ENCODE results near the gene DARS2. TPM values are rescaled to one million over a fixed set of nuclear protein-coding genes. Genes with fewer than 3 reads are reported as not detected.

DARS2 gene
- total RNA-seq, 4 donors from 2014 or later: 4.3 to 8.9 (median 8.2) TPM

DNA sequence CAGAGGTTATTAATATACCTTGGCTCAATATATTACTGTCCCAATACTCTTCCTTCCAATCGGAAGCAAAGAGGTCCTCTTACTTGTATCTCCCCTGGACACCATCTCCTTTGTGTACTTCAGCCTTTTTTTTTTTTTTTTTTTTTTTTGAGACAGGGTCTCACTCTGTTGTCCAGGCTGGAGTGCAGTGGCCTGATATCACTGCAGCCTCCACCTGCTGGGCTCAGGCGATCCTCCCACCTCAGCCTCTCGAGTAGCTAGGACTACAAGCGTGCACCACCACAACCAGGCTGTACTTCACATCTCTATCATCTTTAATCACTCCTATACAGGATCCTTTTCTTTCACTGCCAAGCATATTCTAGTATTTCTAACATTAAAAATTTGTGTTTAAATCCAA lies 2.8 kb upstream of the DARS2 start:
- TF ChIP-seq, protein P1, sequence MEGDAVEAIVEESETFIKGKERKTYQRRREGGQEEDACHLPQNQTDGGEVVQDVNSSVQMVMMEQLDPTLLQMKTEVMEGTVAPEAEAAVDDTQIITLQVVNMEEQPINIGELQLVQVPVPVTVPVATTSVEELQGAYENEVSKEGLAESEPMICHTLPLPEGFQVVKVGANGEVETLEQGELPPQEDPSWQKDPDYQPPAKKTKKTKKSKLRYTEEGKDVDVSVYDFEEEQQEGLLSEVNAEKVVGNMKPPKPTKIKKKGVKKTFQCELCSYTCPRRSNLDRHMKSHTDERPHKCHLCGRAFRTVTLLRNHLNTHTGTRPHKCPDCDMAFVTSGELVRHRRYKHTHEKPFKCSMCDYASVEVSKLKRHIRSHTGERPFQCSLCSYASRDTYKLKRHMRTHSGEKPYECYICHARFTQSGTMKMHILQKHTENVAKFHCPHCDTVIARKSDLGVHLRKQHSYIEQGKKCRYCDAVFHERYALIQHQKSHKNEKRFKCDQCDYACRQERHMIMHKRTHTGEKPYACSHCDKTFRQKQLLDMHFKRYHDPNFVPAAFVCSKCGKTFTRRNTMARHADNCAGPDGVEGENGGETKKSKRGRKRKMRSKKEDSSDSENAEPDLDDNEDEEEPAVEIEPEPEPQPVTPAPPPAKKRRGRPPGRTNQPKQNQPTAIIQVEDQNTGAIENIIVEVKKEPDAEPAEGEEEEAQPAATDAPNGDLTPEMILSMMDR (IDR thresholded peaks at IDR 0.05 in 4 of 5, conservative IDR thresholded peaks at IDR 0.05 in 1 of 5): no peak
- TF ChIP-seq POLR2A (IDR thresholded peaks at IDR 0.05): no peak
- H3K27me3 ChIP-seq: no peaks in the 10 kb centered on the region
- H3K4me3 ChIP-seq: no peak overlapping the region
- H3K27ac ChIP-seq: no peak overlapping the region
- peaks cover 13% of the 10 kb centered on the region in 2 donors for H3K4me1 ChIP-seq
- in situ Hi-C loops (cut with MboI; ENCODE audit: low sequenced_read_pairs in 4 of 4): loop anchor here in 2 of 4 donors (5.0 to 25.0 kb wide), 3 partner anchors 384 to 1084 kb away; no protein-coding TSS in a partner anchor
- no peaks in the 10 kb centered on the region for H3K36me3 ChIP-seq
- DNase-seq: no peak
- H3K9me3 ChIP-seq: no peaks in the 10 kb centered on the region
- ATAC-seq: no peak
- intact Hi-C loops (cut with DNase I; ENCODE audit: low total_unique reads): loop anchor here (10.0 kb wide), 1 partner anchor 1173 kb away; the partner anchor contains the start of gene CACYBP

DNA sequence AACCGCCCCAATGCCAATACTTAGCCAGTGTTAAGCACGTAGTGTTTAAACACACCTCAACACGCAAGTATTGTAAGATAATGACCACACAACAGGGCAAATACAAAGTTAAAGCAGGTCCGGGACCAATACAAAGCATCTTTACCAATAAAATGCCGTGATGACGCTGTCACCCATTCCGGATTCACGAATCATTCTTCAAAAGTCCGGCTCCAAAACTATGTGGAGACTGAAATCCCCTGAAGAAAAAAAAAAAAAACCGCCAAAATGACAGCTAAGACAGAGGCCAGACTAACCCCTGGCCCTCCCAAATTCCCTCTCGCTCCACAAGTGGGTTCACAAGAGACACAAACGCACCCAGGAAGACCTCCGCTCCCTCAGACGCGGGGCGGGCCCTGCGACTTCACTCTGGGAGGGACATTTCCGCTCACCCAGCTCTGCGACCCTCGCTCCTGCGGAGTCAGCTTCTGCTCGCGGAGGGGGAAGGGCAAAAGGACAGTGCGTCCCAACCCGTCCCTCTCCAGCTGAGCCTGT lies 625 bp upstream of the DARS2 start:
- Histone ChIP-seq H3K9me3 (no peaks in the 10 kb centered on the region), H3K36me3 (no peaks in the 10 kb centered on the region), H3K27ac (peak overlapping the region; percentile 95 to 99 (median 96)), H3K4me3 (peak overlapping the region; percentile 69 to 94 (median 76)), H3K4me1 (peaks cover 13% of the 10 kb centered on the region in 2 donors), H3K27me3 (no peaks in the 10 kb centered on the region)
- no peak for DNase-seq
- intact Hi-C loops (cut with DNase I; ENCODE audit: low total_unique reads) (loop anchor here (1.0 to 10.0 kb wide), 6 partner anchors 109 to 1171 kb away; partner anchors contain the start of genes CACYBP, RABGAP1L and RC3H1), in situ Hi-C loops (cut with MboI; ENCODE audit: low sequenced_read_pairs in 4 of 4) (loop anchor here in 2 of 4 donors (5.0 to 25.0 kb wide), 3 partner anchors 387 to 1087 kb away; no protein-coding TSS in a partner anchor)
- TF ChIP-seq POLR2A (IDR thresholded peaks at IDR 0.05): no peak
- TF ChIP-seq, protein P1 (IDR thresholded peaks at IDR 0.05 in 4 of 5, conservative IDR thresholded peaks at IDR 0.05 in 1 of 5): no peak
- ATAC-seq: no peak

DNA sequence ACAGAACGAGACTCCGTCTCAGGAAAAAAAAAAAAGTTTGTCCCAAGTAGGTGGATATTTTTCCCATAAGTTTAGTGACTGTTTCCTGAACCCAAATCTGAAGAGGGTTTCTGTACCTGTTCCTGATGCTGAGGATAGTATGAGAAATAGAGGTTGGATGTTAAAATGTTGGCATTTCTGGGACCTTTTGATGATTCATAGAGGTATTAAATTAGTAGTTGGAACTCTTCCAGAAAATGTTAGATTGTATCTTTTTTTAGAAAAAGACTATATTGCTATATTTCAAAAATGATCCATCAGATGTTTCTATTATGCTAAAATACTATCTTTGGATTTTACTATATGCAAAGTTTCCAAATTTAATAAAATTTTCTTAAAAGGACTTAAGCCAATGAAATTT lies 3.1 kb downstream of the DARS2 start:
- in situ Hi-C loops (cut with MboI; ENCODE audit: low sequenced_read_pairs in 4 of 4): loop anchor here in 1 of 4 donors (5.0 to 25.0 kb wide), 2 partner anchors 405 to 1090 kb away; no protein-coding TSS in a partner anchor
- intact Hi-C loops (cut with DNase I; ENCODE audit: low total_unique reads): loop anchor here (10.0 kb wide), 1 partner anchor 1167 kb away; the partner anchor contains the start of gene CACYBP
- peaks cover 13% of the 10 kb centered on the region in 2 donors for H3K4me1 ChIP-seq

DNA sequence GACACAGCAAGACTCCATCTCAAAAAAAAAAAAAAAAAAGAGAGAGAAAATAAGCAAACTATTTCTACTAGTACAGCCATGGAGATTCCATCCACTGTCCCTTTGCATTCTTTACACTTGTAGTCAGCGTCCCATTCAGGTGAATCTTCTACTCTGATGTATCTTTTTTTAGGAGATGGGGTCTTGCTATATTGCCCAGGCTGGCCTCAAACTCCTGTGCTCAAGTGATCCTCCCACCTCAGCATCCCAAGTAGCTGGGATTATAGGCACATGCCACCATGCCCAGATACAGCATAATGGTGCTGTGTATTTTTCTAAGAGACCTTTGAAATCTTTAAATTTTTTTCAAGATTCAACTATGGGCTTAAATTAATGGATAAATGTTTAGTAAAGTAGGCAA lies 8.3 kb downstream of the DARS2 start:
- TF ChIP-seq, protein P1 (IDR thresholded peaks at IDR 0.05 in 4 of 5, conservative IDR thresholded peaks at IDR 0.05 in 1 of 5): no peak
- TF ChIP-seq POLR2A (IDR thresholded peaks at IDR 0.05): no peak
- Histone ChIP-seq H3K4me1 (no peaks in the 10 kb centered on the region), H3K27me3 (no peaks in the 10 kb centered on the region), H3K4me3 (no peak overlapping the region), H3K36me3 (peaks cover 0 to 63% of the 10 kb centered on the region in 2 donors), H3K9me3 (no peaks in the 10 kb centered on the region), H3K27ac (no peak overlapping the region)
- ATAC-seq: no peak
- intact Hi-C loops (cut with DNase I; ENCODE audit: low total_unique reads) (no loop called here), in situ Hi-C loops (cut with MboI; ENCODE audit: low sequenced_read_pairs in 4 of 4) (loop anchor here in 1 of 4 donors (25.0 kb wide), 1 partner anchor 1095 kb away; no protein-coding TSS in a partner anchor)
- DNase-seq: no peak

More for the DNA sequence above, 3.1 kb downstream of the DARS2 start:
- Histone ChIP-seq H3K4me3 (no peak overlapping the region), H3K36me3 (peaks cover 0 to 21% of the 10 kb centered on the region in 2 donors), H3K9me3 (no peaks in the 10 kb centered on the region), H3K27ac (no peak overlapping the region), H3K27me3 (no peaks in the 10 kb centered on the region)
- no peak for DNase-seq
- no peak for TF ChIP-seq POLR2A (IDR thresholded peaks at IDR 0.05)
- TF ChIP-seq, protein P1 (IDR thresholded peaks at IDR 0.05 in 4 of 5, conservative IDR thresholded peaks at IDR 0.05 in 1 of 5): no peak
- ATAC-seq: no peak
